Measurements from ENCODE around the gene RHBDD2. TPM values are rescaled to one million over a fixed set of nuclear protein-coding genes. Genes with fewer than 3 reads are reported as not detected.

Gene RHBDD2
- total and polyA plus RNA-seq, 9 of the 15 experiments (the other 6 are each of a cell fraction or from before 2014, with no cell fraction given), result 3.3 to 36.7 (median 17.9) TPM

- TF ChIP-seq ARNT (IDR thresholded peaks at IDR 0.05), result peak in 1 of 2 experiments; percentile 32; a peak in 2 of 4 replicates
- TF ChIP-seq PRDM10 (IDR thresholded peaks at IDR 0.05; ENCODE audit: partially characterized antibody), result peak; percentile 90
- TF ChIP-seq LCOR (CRISPR knock-in tag; IDR thresholded peaks at IDR 0.05), result no peak
- peak; percentile 47; the same call in 1 of the 2 replicates for TF ChIP-seq JUN (IDR thresholded peaks at IDR 0.05; ENCODE audit: borderline replicate concordance, low read depth, low read length)
- no peak for TF ChIP-seq JUN (CRISPR knock-in tag; IDR thresholded peaks at IDR 0.05; ENCODE audit: borderline replicate concordance)
- TF ChIP-seq ZNF263 (CRISPR knock-in tag; IDR thresholded peaks at IDR 0.05; ENCODE audit: borderline replicate concordance), result peak; percentile 95
- TF ChIP-seq GTF2E2 (tag; IDR thresholded peaks at IDR 0.05), result no peak
- TF ChIP-seq NR2C1 (IDR thresholded peaks at IDR 0.05), result peak; percentile 81
- TF ChIP-seq NR2C1 (tag; IDR thresholded peaks at IDR 0.05), result peak; percentile 93
- no peak for TF ChIP-seq CBX8 (IDR thresholded peaks at IDR 0.05; ENCODE audit: borderline replicate concordance, extremely low read depth, low read depth, low read length, poor library complexity, severe bottlenecking)
- TF ChIP-seq MITF (IDR thresholded peaks at IDR 0.05), result no peak
- TF ChIP-seq TAL1 (IDR thresholded peaks at IDR 0.05), result no peak
- TF ChIP-seq FOXK2 (conservative IDR thresholded peaks at IDR 0.05 in 1 of 2, IDR thresholded peaks at IDR 0.05 in 1 of 2; ENCODE audit: low read depth in 2 of 2), result peak in 1 of 2 experiments; percentile 60; a peak in 2 of 4 replicates
- TF ChIP-seq PKNOX1 (IDR thresholded peaks at IDR 0.05), result peak; percentile 71
- TF ChIP-seq U2AF1 (optimal IDR thresholded peaks at IDR 0.05; ENCODE audit: low read depth, low read length), result no peak
- no peak for TF ChIP-seq HMBOX1 (IDR thresholded peaks at IDR 0.05)
- no peak for TF ChIP-seq ZNF239 (CRISPR knock-in tag; IDR thresholded peaks at IDR 0.05)
These were observed 28.3 kb downstream of the RHBDD2 start (continued) for GRCh38 chr7:75906991-75907667.

Measured in K562 (cell line).